DND-41 (cell line): ENCODE data around the gene PRDM2.

Source experiments
- ATAC-seq: fragments of 200-7000 bp; cut with Tn5 transposase; 3 replicates; pipeline ENCODE4 v1.9.1; 2021; ENCODE audit warnings: low read depth; ENCODE audit not compliant: insufficient read depth
- DNase-seq: peaks from one replicate; pipeline ENCODE4 v3.0.0-alpha.2; 2020
- H2AFZ ChIP-seq: 2 replicates; pipeline ENCODE4 v1.6.0; 2012; ENCODE audit warnings: low read depth, low read length
- H3K27ac ChIP-seq: 2 replicates; pipeline ENCODE4 v1.5.1; 2012; ENCODE audit warnings: low read length, inconsistent platforms
- H3K27me3 ChIP-seq: fragments of 200-600 bp; sonication (generic); 2 replicates; pipeline ENCODE4 v1.6.0; 2012; ENCODE audit warnings: low read length, mild to moderate bottlenecking, inconsistent platforms; ENCODE audit not compliant: insufficient read depth, poor library complexity
- H3K36me3 ChIP-seq: 2 replicates; pipeline ENCODE4 v1.5.1; 2012; ENCODE audit warnings: low read length, inconsistent platforms; ENCODE audit not compliant: insufficient read depth
- H3K4me1 ChIP-seq: 2 replicates; pipeline ENCODE4 v1.5.1; 2012; ENCODE audit warnings: mild to moderate bottlenecking, low read length; ENCODE audit not compliant: insufficient read depth
- H3K4me2 ChIP-seq: 2 replicates; pipeline ENCODE4 v1.6.0; 2012; ENCODE audit warnings: mild to moderate bottlenecking, moderate library complexity, low read length, inconsistent platforms; ENCODE audit not compliant: insufficient read depth
- H3K4me3 ChIP-seq, 2 experiments: fragments of 200-600 bp in 1 of 2; shearing (Covaris generic) in 1 of 2; 2 replicates each; pipeline ENCODE4 v1.5.1; 2012 to 2016; ENCODE audit warnings: inconsistent platforms in 2 of 2, low read length in 2 of 2, mild to moderate bottlenecking in 2 of 2, low read depth in 1 of 2, moderate library complexity in 1 of 2
- H3K79me2 ChIP-seq: 2 replicates; pipeline ENCODE4 v1.6.0; 2012; ENCODE audit warnings: low read length, inconsistent platforms; ENCODE audit not compliant: insufficient read depth
- H3K9ac ChIP-seq: 2 replicates; pipeline ENCODE4 v1.6.0; 2012; ENCODE audit warnings: low read depth, mild to moderate bottlenecking, inconsistent platforms, low read length, moderate library complexity
- H3K9me3 ChIP-seq: 2 replicates; pipeline ENCODE4 v1.5.1; 2012; ENCODE audit warnings: low read length, moderate library complexity, mild to moderate bottlenecking, inconsistent platforms; ENCODE audit not compliant: insufficient read depth, severe bottlenecking
- H4K20me1 ChIP-seq: 2 replicates; pipeline ENCODE4 v1.6.0; 2012; ENCODE audit warnings: low read length; ENCODE audit not compliant: insufficient read depth
- CTCF ChIP-seq: IDR thresholded peaks from 2 replicates; pipeline ENCODE4 v1.5.1; 2012; ENCODE audit warnings: borderline replicate concordance, low read length, moderate library complexity, mild to moderate bottlenecking; ENCODE audit not compliant: poor library complexity, severe bottlenecking; ENCODE audit errors: extremely low read depth
- EZH2 ChIP-seq: IDR thresholded peaks from 3 replicates; pipeline ENCODE4 v1.6.1; 2012; ENCODE audit warnings: borderline replicate concordance, low read depth, mild to moderate bottlenecking, moderate library complexity, low read length, inconsistent platforms; ENCODE audit not compliant: severe bottlenecking

PRDM2 gene

GRCh38 chr1:13731897-13732296 lies 31.9 kb downstream of the PRDM2 start:
- Histone ChIP-seq H3K9me3 (no peaks in the 10 kb centered on the region), H2AFZ (no peak overlapping the region), H3K4me1 (peaks cover 42% of the 10 kb centered on the region), H3K27me3 (peaks cover 7% of the 10 kb centered on the region), H3K27ac (peak overlapping the region; percentile 53), H3K4me2 (peak overlapping the region; percentile 21; the same call in 1 of the 2 replicates), H3K36me3 (no peaks in the 10 kb centered on the region), H4K20me1 (no peaks in the 10 kb centered on the region), H3K79me2 (no peaks in the 10 kb centered on the region), H3K4me3 (no peak overlapping the region), H3K9ac (no peak overlapping the region)
- no peak for ATAC-seq
- TF ChIP-seq EZH2: no peak
- no peak for TF ChIP-seq CTCF
- no peak for DNase-seq

GRCh38 chr1:13732971-13733667 lies 33.1 kb downstream of the PRDM2 start:
- ATAC-seq (peak; percentile 62), DNase-seq (peak; percentile 39)
- Histone ChIP-seq H3K4me1 (peaks cover 42% of the 10 kb centered on the region), H2AFZ (peak overlapping the region; percentile 52; the same call in 1 of the 2 replicates), H3K4me3 (no peak overlapping the region), H3K36me3 (no peaks in the 10 kb centered on the region), H3K79me2 (no peaks in the 10 kb centered on the region), H4K20me1 (no peaks in the 10 kb centered on the region), H3K27me3 (peaks cover 7% of the 10 kb centered on the region), H3K9ac (peak overlapping the region; percentile 27; the same call in 1 of the 2 replicates), H3K9me3 (no peaks in the 10 kb centered on the region), H3K27ac (peak overlapping the region; percentile 68), H3K4me2 (peak overlapping the region; percentile 41)
- no peak for TF ChIP-seq CTCF
- no peak for TF ChIP-seq EZH2

GRCh38 chr1:13733711-13734110 lies 33.7 kb downstream of the PRDM2 start:
- Histone ChIP-seq H3K4me1 (peaks cover 42% of the 10 kb centered on the region), H3K9ac (no peak overlapping the region), H3K27ac (peak overlapping the region; percentile 68)

More at GRCh38 chr1:13733711-13734110, 33.7 kb downstream of the PRDM2 start:
- TF ChIP-seq EZH2: no peak
- TF ChIP-seq CTCF: no peak
- no peak overlapping the region for H2AFZ ChIP-seq
- H3K4me2 ChIP-seq: 0 out of 2 replicates have a peak overlapping the region, but pooled peaks have one; percentile 41
- no peak for ATAC-seq
- H3K27me3 ChIP-seq: peaks cover 7% of the 10 kb centered on the region
- H3K9me3 ChIP-seq: no peaks in the 10 kb centered on the region
- no peak for DNase-seq
- H3K79me2 ChIP-seq: no peaks in the 10 kb centered on the region
- H3K36me3 ChIP-seq: no peaks in the 10 kb centered on the region
- no peaks in the 10 kb centered on the region for H4K20me1 ChIP-seq
- H3K4me3 ChIP-seq: no peak overlapping the region
